ENCODE measurements around the gene NPC2. TPM values are rescaled to one million over a fixed set of nuclear protein-coding genes. Genes with fewer than 3 reads are reported as not detected.
A peak's percentile ranks its signal among the peaks of the same experiment; 100 is the strongest.
"Not testable (repeated sequence)": the region's sequence is repeated elsewhere in the genome, so short reads cannot be mapped to it uniquely, and the experiment has no call there.

NPC2 gene
- total RNA-seq, 4 donors from 2014 or later, result 119 to 205 (median 162) TPM

GRCh38 chr14:74459289-74459946, 33.7 kb downstream of the NPC2 start:
- Histone ChIP-seq H3K9me3 (no peaks in the 10 kb centered on the region), H3K36me3 (no peaks in the 10 kb centered on the region), H3K4me1 (peaks cover 0 to 8% (median 3%) of the 10 kb centered on the region in 4 donors), H3K4me3 (no peak overlapping the region), H3K27ac (replicated peaks in 1 of 4) (no peak overlapping the region), H3K27me3 (no peaks in the 10 kb centered on the region)
- TF ChIP-seq CTCF (IDR thresholded peaks at IDR 0.05) (peak; percentile 11 to 45 (median 20)), POLR2A (IDR thresholded peaks at IDR 0.05; ENCODE audit: low read depth) (no peak)
- WGBS, result 78% methylated on average over 8 of the region's 10 CpGs
- intact Hi-C loops (cut with DNase I), result no loop called here
- no peak for DNase-seq (ENCODE audit: extremely low spot score)

- Histone ChIP-seq H3K36me3 (no peaks in the 10 kb centered on the region), H3K27ac (replicated peaks in 1 of 4) (no peak overlapping the region), H3K4me3 (no peak overlapping the region), H3K9me3 (no peaks in the 10 kb centered on the region), H3K27me3 (no peaks in the 10 kb centered on the region), H3K4me1 (peaks cover 0 to 8% (median 3%) of the 10 kb centered on the region in 4 donors)
- WGBS, result 76% methylated on average over 4 of the region's 4 CpGs
- TF ChIP-seq EP300 (IDR thresholded peaks at IDR 0.05) (no peak), POLR2AphosphoS5 (IDR thresholded peaks at IDR 0.05) (no peak), POLR2A (IDR thresholded peaks at IDR 0.05; ENCODE audit: low read depth) (no peak), CTCF (IDR thresholded peaks at IDR 0.05) (no peak)
- DNase-seq (ENCODE audit: extremely low spot score), result no peak
- intact Hi-C loops (cut with DNase I), result no loop called here
Measured at GRCh38 chr14:74457565-74457895, 35.6 kb downstream of the NPC2 start.

- 77% methylated on average over 14 of the region's 17 CpGs for WGBS
- Histone ChIP-seq H3K27ac (replicated peaks in 1 of 4) (no peak overlapping the region), H3K4me1 (peaks cover 0 to 8% (median 3%) of the 10 kb centered on the region in 4 donors), H3K9me3 (no peaks in the 10 kb centered on the region), H3K4me3 (no peak overlapping the region), H3K27me3 (no peaks in the 10 kb centered on the region), H3K36me3 (no peaks in the 10 kb centered on the region)
- no peak for DNase-seq (ENCODE audit: extremely low spot score)
- TF ChIP-seq CTCF (IDR thresholded peaks at IDR 0.05) (no peak), EP300 (IDR thresholded peaks at IDR 0.05) (no peak)
- intact Hi-C loops (cut with DNase I), result no loop called here
Measured at GRCh38 chr14:74456684-74457564, 36.2 kb downstream of the NPC2 start.

GRCh38 chr14:74454397-74454796, 38.7 kb downstream of the NPC2 start:
- H3K4me3 ChIP-seq; H3K9me3 ChIP-seq; DNase-seq (ENCODE audit: extremely low spot score); intact Hi-C loops (cut with DNase I); H3K27ac ChIP-seq (replicated peaks in 1 of 4); H3K36me3 ChIP-seq; H3K27me3 ChIP-seq; H3K4me1 ChIP-seq: not testable (repeated sequence)
- WGBS, result 77% methylated on average over 5 of the region's 5 CpGs

- 26% methylated on average over 3 of the region's 3 CpGs for WGBS
Measured at GRCh38 chr14:74444866-74445265, 48.2 kb downstream of the NPC2 start.

More at GRCh38 chr14:74444866-74445265, 48.2 kb downstream of the NPC2 start:
- Histone ChIP-seq H3K4me3 (no peak overlapping the region), H3K27me3 (no peaks in the 10 kb centered on the region), H3K9me3 (no peaks in the 10 kb centered on the region), H3K27ac (replicated peaks in 1 of 4) (no peak overlapping the region), H3K36me3 (no peaks in the 10 kb centered on the region), H3K4me1 (no peaks in the 10 kb centered on the region)
- DNase-seq (ENCODE audit: extremely low spot score), result no peak
- TF ChIP-seq POLR2A (IDR thresholded peaks at IDR 0.05; ENCODE audit: low read depth), result no peak
- TF ChIP-seq CTCF (IDR thresholded peaks at IDR 0.05), result no peak
- no peak for TF ChIP-seq EP300 (IDR thresholded peaks at IDR 0.05)
- TF ChIP-seq POLR2AphosphoS5 (IDR thresholded peaks at IDR 0.05), result no peak
- intact Hi-C loops (cut with DNase I), result no loop called here

Data from esophagus muscularis mucosa (tissue), 4 donors.